PFSK-1 (cell line): ENCODE data around the gene SCUBE3.

Source experiments
- FOXP2 ChIP-seq: optimal IDR thresholded peaks from 2 replicates; pipeline ENCODE3; 2011; ENCODE audit warnings: borderline replicate concordance, control low read depth, inconsistent platforms; ENCODE audit not compliant: insufficient read depth; ENCODE audit errors: extremely low read length, extremely low read depth
- POLR2AphosphoS5 ChIP-seq: IDR thresholded peaks from 2 replicates; pipeline ENCODE4 v1.6.1; 2012; ENCODE audit warnings: low read depth, mild to moderate bottlenecking, control low read depth, low read length, moderate library complexity
- SIN3A ChIP-seq: IDR thresholded peaks from 2 replicates; pipeline ENCODE4 v1.6.1; 2012; ENCODE audit warnings: mild to moderate bottlenecking, low read length, moderate library complexity, borderline replicate concordance; ENCODE audit not compliant: insufficient read depth
- TAF1 ChIP-seq: IDR thresholded peaks from 2 replicates; pipeline ENCODE4 v1.6.1; 2012; ENCODE audit warnings: low read length, control low read depth, borderline replicate concordance; ENCODE audit not compliant: insufficient read depth
- TF ChIP-seq, protein P1 (sequence below), 2 experiments: IDR thresholded peaks; 2 replicates each; pipeline versions ENCODE4 v1.6.1 to v1.8.0; 2011 to 2012; ENCODE audit warnings: low read depth in 2 of 2, low read length in 2 of 2, control low read depth in 1 of 2, inconsistent platforms in 1 of 2, mild to moderate bottlenecking in 1 of 2, moderate library complexity in 1 of 2; ENCODE audit not compliant: insufficient read depth in 1 of 2

SCUBE3 gene

GRCh38 chr6:35237476-35237875 lies 23.7 kb downstream of the SCUBE3 start:
- no peak for TF ChIP-seq POLR2AphosphoS5
- no peak for TF ChIP-seq TAF1
- no peak for TF ChIP-seq FOXP2
- TF ChIP-seq, protein P1, sequence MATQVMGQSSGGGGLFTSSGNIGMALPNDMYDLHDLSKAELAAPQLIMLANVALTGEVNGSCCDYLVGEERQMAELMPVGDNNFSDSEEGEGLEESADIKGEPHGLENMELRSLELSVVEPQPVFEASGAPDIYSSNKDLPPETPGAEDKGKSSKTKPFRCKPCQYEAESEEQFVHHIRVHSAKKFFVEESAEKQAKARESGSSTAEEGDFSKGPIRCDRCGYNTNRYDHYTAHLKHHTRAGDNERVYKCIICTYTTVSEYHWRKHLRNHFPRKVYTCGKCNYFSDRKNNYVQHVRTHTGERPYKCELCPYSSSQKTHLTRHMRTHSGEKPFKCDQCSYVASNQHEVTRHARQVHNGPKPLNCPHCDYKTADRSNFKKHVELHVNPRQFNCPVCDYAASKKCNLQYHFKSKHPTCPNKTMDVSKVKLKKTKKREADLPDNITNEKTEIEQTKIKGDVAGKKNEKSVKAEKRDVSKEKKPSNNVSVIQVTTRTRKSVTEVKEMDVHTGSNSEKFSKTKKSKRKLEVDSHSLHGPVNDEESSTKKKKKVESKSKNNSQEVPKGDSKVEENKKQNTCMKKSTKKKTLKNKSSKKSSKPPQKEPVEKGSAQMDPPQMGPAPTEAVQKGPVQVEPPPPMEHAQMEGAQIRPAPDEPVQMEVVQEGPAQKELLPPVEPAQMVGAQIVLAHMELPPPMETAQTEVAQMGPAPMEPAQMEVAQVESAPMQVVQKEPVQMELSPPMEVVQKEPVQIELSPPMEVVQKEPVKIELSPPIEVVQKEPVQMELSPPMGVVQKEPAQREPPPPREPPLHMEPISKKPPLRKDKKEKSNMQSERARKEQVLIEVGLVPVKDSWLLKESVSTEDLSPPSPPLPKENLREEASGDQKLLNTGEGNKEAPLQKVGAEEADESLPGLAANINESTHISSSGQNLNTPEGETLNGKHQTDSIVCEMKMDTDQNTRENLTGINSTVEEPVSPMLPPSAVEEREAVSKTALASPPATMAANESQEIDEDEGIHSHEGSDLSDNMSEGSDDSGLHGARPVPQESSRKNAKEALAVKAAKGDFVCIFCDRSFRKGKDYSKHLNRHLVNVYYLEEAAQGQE (IDR thresholded peaks at IDR 0.05; ENCODE audit: insufficient read depth in 1 of 2, low read depth in 2 of 2, low read length in 2 of 2): no peak
- no peak for TF ChIP-seq SIN3A

DNA sequence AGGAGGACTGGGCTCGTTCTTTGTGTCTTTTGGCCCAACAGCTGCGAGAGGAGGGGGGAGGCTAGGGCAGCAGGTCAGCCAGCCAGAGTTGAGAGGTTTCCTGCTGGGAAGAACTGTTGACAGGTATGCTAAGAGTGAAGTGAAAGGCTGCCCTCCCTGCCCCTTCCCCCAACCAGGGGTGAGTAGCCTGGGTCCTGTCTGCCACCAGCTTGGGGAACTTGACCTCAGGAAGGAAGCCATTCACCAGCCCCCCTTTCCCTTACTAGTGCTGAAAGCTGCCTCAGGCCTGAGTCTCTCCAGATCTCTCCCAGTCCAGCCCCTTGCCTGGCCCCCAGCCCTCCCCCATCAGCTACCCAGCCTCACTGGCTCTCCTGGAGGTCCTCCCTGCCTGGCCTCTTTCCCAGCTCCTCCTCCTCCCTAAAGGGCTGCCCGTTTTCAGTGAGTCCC lies 25.1 kb downstream of the SCUBE3 start:
- TF ChIP-seq TAF1 (no peak), FOXP2 (no peak), SIN3A (no peak)
- TF ChIP-seq, protein P1 (IDR thresholded peaks at IDR 0.05; ENCODE audit: insufficient read depth in 1 of 2, low read depth in 2 of 2, low read length in 2 of 2): no peak

DNA sequence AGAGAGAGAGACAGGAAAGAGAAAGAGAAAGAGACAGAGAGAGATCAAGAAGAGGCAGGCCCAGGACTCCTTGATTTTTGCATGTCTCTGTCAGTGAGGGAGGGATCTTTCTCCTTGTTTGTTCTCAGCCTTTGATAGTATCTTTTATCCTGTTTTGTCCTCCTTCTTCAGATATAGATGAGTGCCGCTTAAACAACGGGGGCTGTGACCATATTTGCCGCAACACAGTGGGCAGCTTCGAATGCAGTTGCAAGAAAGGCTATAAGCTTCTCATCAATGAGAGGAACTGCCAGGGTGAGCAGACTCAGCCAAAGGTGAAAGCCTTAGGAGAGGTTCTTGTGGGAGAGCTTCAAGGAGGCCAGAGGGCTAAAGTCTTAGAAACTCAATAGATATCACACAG lies 25.8 kb downstream of the SCUBE3 start:
- TF ChIP-seq FOXP2 (no peak), TAF1 (no peak), POLR2AphosphoS5 (no peak), SIN3A (no peak)
- TF ChIP-seq, protein P1 (IDR thresholded peaks at IDR 0.05; ENCODE audit: insufficient read depth in 1 of 2, low read depth in 2 of 2, low read length in 2 of 2): no peak

- TF ChIP-seq POLR2AphosphoS5 (no peak), FOXP2 (no peak)
- TF ChIP-seq, protein P1 (IDR thresholded peaks at IDR 0.05; ENCODE audit: insufficient read depth in 1 of 2, low read depth in 2 of 2, low read length in 2 of 2): no peak
Observed at GRCh38 chr6:35240838-35241801, 27.4 kb downstream of the SCUBE3 start.

DNA sequence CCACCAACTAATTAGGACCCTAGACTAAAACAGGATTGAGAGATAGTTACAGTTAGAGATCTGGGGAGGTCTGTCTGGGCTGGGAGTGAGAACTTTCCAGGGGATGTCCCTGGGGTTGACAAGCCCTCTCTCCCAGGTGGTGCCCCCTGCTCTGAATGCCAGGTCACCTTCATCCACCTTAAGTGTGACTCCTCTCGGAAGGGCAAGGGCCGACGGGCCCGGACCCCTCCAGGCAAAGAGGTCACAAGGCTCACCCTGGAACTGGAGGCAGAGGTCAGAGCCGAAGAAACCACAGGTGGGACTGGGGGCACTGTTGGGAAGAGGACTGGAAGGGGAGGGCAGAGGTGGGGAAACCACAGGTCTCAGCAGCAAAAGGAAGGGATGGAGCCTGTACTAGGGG lies 28.7 kb downstream of the SCUBE3 start:
- no peak for TF ChIP-seq POLR2AphosphoS5
- TF ChIP-seq, protein P1 (IDR thresholded peaks at IDR 0.05; ENCODE audit: insufficient read depth in 1 of 2, low read depth in 2 of 2, low read length in 2 of 2): no peak
- no peak for TF ChIP-seq SIN3A
- no peak for TF ChIP-seq TAF1
- TF ChIP-seq FOXP2: no peak
